Mucosa of descending colon (tissue), 3 donors: ENCODE data around the gene SDHA. TPM values are rescaled to one million over a fixed set of nuclear protein-coding genes. Genes with fewer than 3 reads are reported as not detected.
"Not testable (repeated sequence)": the region's sequence is repeated elsewhere in the genome, so short reads cannot be mapped to it uniquely, and the experiment has no call there.

Experiments used
- ATAC-seq: fragments of 200-7000 bp; cut with Tn5 transposase; one replicate; pipeline ENCODE4 v1.9.1; 2020; ENCODE audit warnings: mild to moderate bottlenecking, moderate library complexity
- DNase-seq, 3 donors: peaks; one replicate each; pipeline ENCODE4 v3.0.0-alpha.2; 2020
- H3K36me3 ChIP-seq: fragments of 200-600 bp; one replicate; pipeline ENCODE4 v1.8.0; 2021; ENCODE audit warnings: low read depth, mild to moderate bottlenecking
- H3K4me1 ChIP-seq: fragments of 200-600 bp; one replicate; pipeline ENCODE4 v1.8.0; 2021; ENCODE audit warnings: low read depth, mild to moderate bottlenecking
- H3K4me3 ChIP-seq: fragments of 200-600 bp; one replicate; pipeline ENCODE4 v1.8.0; 2021; ENCODE audit warnings: mild to moderate bottlenecking
- H3K9me3 ChIP-seq: fragments of 200-600 bp; one replicate; pipeline ENCODE4 v1.8.0; 2021; ENCODE audit warnings: mild to moderate bottlenecking
- CTCF ChIP-seq: fragments of 200-600 bp; IDR thresholded peaks from one replicate; pipeline ENCODE4 v1.8.0; 2022; ENCODE audit warnings: antibody characterized with exemption, mild to moderate bottlenecking
- intact Hi-C, 2 donors: fragments of 100-400 bp; cut with DNase I in 1 of 2; cut with micrococcal nuclease in 1 of 2; formaldehyde crosslinking; loops; one replicate each; pipeline versions ENCODE4 v1.11.0 to v1.11.1; 2022; cut with DNase I, micrococcal nuclease
- total RNA-seq, 3 donors: library from RNA; stranded (reverse); fragmentation: NEBNext Ultra II Directional in 2 of 3; extraction: Animal tissue kit (Norgen Biotek cat#: 25700) in 2 of 3; gene quantifications; one replicate each; pipeline versions ENCODE4 v1.2.1 to v1.2.4, GENCODE V29; 2021 to 2023
- donor health status: DM: no; HTN: no; CAD: no; lungs with moderate emphysema.
- donor health status: DM: no; HTN: no; CAD: no.
- donor health status: DM: no; HTN: yes; CAD: no.

SDHA gene
- total RNA-seq, 3 donors from 2014 or later = 223 to 322 (median 249) TPM

- H3K9me3 ChIP-seq = no peaks in the 10 kb centered on the region
- no peak for ATAC-seq
- no peak for TF ChIP-seq CTCF
- no peak overlapping the region for H3K4me3 ChIP-seq
- peaks cover 8% of the 10 kb centered on the region for H3K4me1 ChIP-seq
- no peak for DNase-seq
- H3K36me3 ChIP-seq = no peaks in the 10 kb centered on the region
- intact Hi-C loops = no loop called here
Measured at GRCh38 chr5:194102-194501, 24.0 kb upstream of the SDHA start.

GRCh38 chr5:194603-195209 lies 23.4 kb upstream of the SDHA start:
- Histone ChIP-seq H3K36me3 (no peaks in the 10 kb centered on the region), H3K9me3 (no peaks in the 10 kb centered on the region), H3K4me1 (peaks cover 8% of the 10 kb centered on the region), H3K4me3 (no peak overlapping the region)
- DNase-seq = no peak
- no peak for TF ChIP-seq CTCF
- ATAC-seq = no peak
- intact Hi-C loops = no loop called here

- peaks cover 8% of the 10 kb centered on the region for H3K4me1 ChIP-seq
Measured at GRCh38 chr5:195401-196160, 22.5 kb upstream of the SDHA start.

GRCh38 chr5:196350-196749 lies 21.8 kb upstream of the SDHA start:
- H3K4me3 ChIP-seq = no peak overlapping the region
- H3K9me3 ChIP-seq = no peaks in the 10 kb centered on the region
- H3K36me3 ChIP-seq = no peaks in the 10 kb centered on the region
- ATAC-seq (no peak), DNase-seq (no peak)
- H3K4me1 ChIP-seq = peaks cover 5% of the 10 kb centered on the region
- no peak for TF ChIP-seq CTCF
- intact Hi-C loops = no loop called here

More at GRCh38 chr5:195401-196160, 22.5 kb upstream of the SDHA start:
- intact Hi-C loops = no loop called here
- DNase-seq (no peak), ATAC-seq (no peak)
- Histone ChIP-seq H3K36me3 (no peaks in the 10 kb centered on the region), H3K4me3 (no peak overlapping the region), H3K9me3 (no peaks in the 10 kb centered on the region)
- no peak for TF ChIP-seq CTCF

GRCh38 chr5:197031-197430 lies 21.1 kb upstream of the SDHA start:
- H3K4me1 ChIP-seq, intact Hi-C loops, H3K9me3 ChIP-seq, H3K36me3 ChIP-seq, H3K4me3 ChIP-seq, ATAC-seq: not testable (repeated sequence)
- DNase-seq = peak in 1 of 3 donors; percentile 49

- intact Hi-C loops = no loop called here
- Histone ChIP-seq H3K36me3 (no peaks in the 10 kb centered on the region), H3K4me1 (no peaks in the 10 kb centered on the region), H3K4me3 (no peak overlapping the region), H3K9me3 (no peaks in the 10 kb centered on the region)
- TF ChIP-seq CTCF = no peak
- DNase-seq (no peak), ATAC-seq (no peak)
Measured at GRCh38 chr5:197892-198489, 20.1 kb upstream of the SDHA start.
